Body of pancreas (tissue), 4 donors: ENCODE results near the gene FRRS1L.

Experiments
- POLR2A ChIP-seq, 3 donors: fragments of 450-650 bp; IDR thresholded peaks; one replicate each; pipeline ENCODE4 v1.6.1; 2016; ENCODE audit warnings: antibody characterized with exemption in 3 of 3, mild to moderate bottlenecking in 2 of 3
- TF ChIP-seq, protein P1 (sequence below), 7 experiments: fragments of 450-650 bp in 4 of 7; fragments of 200-600 bp in 3 of 7; sonication (generic) in 3 of 7; IDR thresholded peaks; one replicate each; pipeline ENCODE4 v1.5.1; 2016 to 2019; ENCODE audit warnings: antibody characterized with exemption in 7 of 7

- TF ChIP-seq POLR2A (IDR thresholded peaks at IDR 0.05), result no peak
- TF ChIP-seq, protein P1, sequence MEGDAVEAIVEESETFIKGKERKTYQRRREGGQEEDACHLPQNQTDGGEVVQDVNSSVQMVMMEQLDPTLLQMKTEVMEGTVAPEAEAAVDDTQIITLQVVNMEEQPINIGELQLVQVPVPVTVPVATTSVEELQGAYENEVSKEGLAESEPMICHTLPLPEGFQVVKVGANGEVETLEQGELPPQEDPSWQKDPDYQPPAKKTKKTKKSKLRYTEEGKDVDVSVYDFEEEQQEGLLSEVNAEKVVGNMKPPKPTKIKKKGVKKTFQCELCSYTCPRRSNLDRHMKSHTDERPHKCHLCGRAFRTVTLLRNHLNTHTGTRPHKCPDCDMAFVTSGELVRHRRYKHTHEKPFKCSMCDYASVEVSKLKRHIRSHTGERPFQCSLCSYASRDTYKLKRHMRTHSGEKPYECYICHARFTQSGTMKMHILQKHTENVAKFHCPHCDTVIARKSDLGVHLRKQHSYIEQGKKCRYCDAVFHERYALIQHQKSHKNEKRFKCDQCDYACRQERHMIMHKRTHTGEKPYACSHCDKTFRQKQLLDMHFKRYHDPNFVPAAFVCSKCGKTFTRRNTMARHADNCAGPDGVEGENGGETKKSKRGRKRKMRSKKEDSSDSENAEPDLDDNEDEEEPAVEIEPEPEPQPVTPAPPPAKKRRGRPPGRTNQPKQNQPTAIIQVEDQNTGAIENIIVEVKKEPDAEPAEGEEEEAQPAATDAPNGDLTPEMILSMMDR (IDR thresholded peaks at IDR 0.05), result no peak
Measured at GRCh38 chr9:109176963-109177362, 9.9 kb upstream of the FRRS1L start.
